NB4 (cell line): Measurements from ENCODE around the gene DNPH1.

ENCODE experiments used
- DNase-seq: peaks from one replicate; pipeline ENCODE4 v3.0.0; 2010; ENCODE audit warnings: low read depth
- H3K4me3 ChIP-seq: one replicate; pipeline ENCODE4 v1.5.1; 2011; ENCODE audit warnings: mild to moderate bottlenecking, low read depth, low read length, moderate library complexity
- CTCF ChIP-seq: IDR thresholded peaks from one replicate; pipeline ENCODE4 v1.5.1; 2012; ENCODE audit warnings: low read depth, low read length
- MYC ChIP-seq: IDR thresholded peaks from 2 replicates; pipeline ENCODE4 v1.6.1; 2011; ENCODE audit warnings: low read depth, low read length
- POLR2A ChIP-seq: IDR thresholded peaks from 2 replicates; pipeline ENCODE4 v1.6.1; 2011; ENCODE audit warnings: mild to moderate bottlenecking; ENCODE audit not compliant: insufficient read length; ENCODE audit errors: extremely low read depth
- TF ChIP-seq, protein P1 (sequence below): IDR thresholded peaks from 2 replicates; pipeline ENCODE4 v1.6.1; 2011; ENCODE audit warnings: low read depth, low read length

DNPH1 gene

DNA sequence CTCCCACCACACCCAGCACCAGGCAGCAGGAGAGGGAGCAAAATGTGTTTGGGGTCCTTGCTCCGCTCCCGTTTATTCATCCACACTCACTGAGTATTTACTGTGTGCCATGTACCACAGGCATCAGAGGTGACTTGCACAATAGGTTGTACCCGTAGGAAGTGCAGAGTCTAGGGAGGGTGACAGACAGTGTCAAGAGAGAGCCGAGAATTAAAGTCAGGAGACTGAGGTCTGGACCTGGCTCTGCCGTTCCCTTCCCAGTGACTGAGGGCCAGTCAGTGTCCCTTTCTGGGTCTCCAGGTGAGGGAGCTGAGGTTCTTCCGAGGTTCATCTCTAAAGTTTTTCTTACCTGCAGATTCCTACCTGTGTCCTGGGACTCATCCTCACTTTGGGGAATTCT lies 36.3 kb upstream of the DNPH1 start:
- no peak overlapping the region for H3K4me3 ChIP-seq
- DNase-seq = no peak
- TF ChIP-seq POLR2A (no peak), MYC (no peak), CTCF (no peak)
- TF ChIP-seq, protein P1, sequence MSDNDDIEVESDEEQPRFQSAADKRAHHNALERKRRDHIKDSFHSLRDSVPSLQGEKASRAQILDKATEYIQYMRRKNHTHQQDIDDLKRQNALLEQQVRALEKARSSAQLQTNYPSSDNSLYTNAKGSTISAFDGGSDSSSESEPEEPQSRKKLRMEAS = no peak

- H3K4me3 ChIP-seq = no peak overlapping the region
- no peak for TF ChIP-seq CTCF
- TF ChIP-seq, protein P1 = no peak
- TF ChIP-seq MYC = no peak
- TF ChIP-seq POLR2A = no peak
- DNase-seq = no peak
Measured at GRCh38 chr6:43264599-43265145, 35.4 kb upstream of the DNPH1 start.

- DNase-seq = peak; percentile 84
- no peak overlapping the region for H3K4me3 ChIP-seq
- no peak for TF ChIP-seq POLR2A
- TF ChIP-seq CTCF = peak; percentile 86
- no peak for TF ChIP-seq MYC
- TF ChIP-seq, protein P1 = peak; percentile 35; the same call in 1 of the 2 replicates
Measured at GRCh38 chr6:43263314-43264178, 34.3 kb upstream of the DNPH1 start.

DNA sequence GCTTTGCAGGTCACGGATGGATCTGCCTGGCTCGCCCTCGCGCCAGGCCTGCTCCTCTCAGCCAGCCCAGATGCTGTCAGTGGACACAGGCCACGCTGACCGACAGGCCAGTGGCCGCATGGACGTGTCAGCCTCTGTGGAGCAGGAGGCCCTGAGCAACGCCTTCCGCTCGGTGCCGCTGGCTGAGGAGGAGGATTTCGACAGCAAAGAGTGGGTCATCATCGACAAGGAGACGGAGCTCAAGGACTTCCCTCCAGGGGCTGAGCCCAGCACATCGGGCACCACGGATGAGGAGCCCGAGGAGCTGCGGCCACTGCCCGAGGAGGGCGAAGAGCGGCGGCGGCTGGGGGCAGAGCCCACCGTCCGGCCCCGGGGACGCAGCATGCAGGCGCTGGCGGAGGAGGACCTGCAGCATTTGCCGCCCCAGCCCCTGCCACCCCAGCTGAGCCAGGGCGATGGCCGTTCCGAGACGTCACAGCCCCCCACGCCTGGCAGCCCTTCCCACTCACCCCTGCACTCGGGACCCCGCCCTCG lies 33.6 kb upstream of the DNPH1 start:
- TF ChIP-seq MYC = no peak
- TF ChIP-seq, protein P1 = no peak
- TF ChIP-seq POLR2A = no peak
- no peak for TF ChIP-seq CTCF
- no peak for DNase-seq
- no peak overlapping the region for H3K4me3 ChIP-seq

DNA sequence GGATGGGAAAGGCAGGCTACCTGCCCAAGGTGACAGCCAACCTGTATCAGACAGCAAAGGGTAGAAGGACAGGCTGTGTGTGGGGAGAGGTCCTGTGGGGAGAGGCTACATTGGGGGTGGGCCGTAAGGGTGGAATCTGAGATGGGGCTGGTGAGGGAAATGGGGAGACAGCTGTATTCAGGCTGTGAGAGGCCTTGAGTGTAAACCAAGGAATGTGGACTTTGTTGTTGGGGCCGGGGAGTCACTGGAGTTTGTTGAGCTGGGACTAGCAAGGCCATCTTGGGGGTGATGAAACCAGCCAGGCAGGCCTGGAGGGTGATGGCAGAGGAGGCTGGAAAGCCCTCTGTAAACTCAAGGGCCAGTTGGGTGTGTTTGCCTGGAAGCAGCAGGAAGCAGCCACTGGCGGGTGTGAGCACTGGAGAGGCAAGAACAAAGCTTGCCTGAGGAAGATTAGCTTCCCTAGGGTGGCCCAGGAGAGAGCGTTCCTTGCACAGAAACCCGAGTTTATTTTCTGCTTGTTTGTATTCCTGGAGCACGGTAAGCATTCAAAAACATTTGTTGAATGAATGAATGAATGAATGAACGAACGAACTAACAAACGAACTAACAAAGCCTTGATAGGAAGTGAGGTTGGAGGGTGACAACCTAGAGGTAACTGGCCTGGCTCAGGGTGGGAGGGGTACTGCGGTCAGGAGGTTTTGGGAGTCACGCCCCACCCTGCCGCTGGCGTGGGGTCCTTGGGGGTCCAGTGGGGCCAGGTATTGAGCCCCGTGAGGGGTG lies 32.9 kb upstream of the DNPH1 start:
- H3K4me3 ChIP-seq = no peak overlapping the region
- no peak for DNase-seq
- TF ChIP-seq POLR2A = no peak
- no peak for TF ChIP-seq CTCF
- no peak for TF ChIP-seq MYC
- TF ChIP-seq, protein P1 = no peak
